HepG2 (cell line): Measurements from ENCODE around the gene ACE. TPM values are rescaled to one million over a fixed set of nuclear protein-coding genes. Genes with fewer than 3 reads are reported as not detected.

Experiments used
- SKIL ChIP-seq: sonication (generic); formaldehyde crosslinking; IDR thresholded peaks from 2 replicates; pipeline ENCODE4 v1.8.0; 2022; ENCODE audit warnings: missing genetic modification reagents, mild to moderate bottlenecking, moderate library complexity, borderline replicate concordance
- ZBTB34 ChIP-seq: sonication (generic); formaldehyde crosslinking; IDR thresholded peaks from 2 replicates; pipeline ENCODE4 v1.8.0; 2022; ENCODE audit warnings: mild to moderate bottlenecking, missing genetic modification reagents
- ZNF644 ChIP-seq: IDR thresholded peaks from 2 replicates; pipeline ENCODE4 v1.6.1; 2016; ENCODE audit warnings: low read depth
- ZSCAN30 ChIP-seq: sonication (generic); formaldehyde crosslinking; IDR thresholded peaks from 2 replicates; pipeline ENCODE4 v1.5.0; 2020; ENCODE audit warnings: mild to moderate bottlenecking, missing genetic modification reagents
- polyA plus RNA-seq, 8 experiments: library from polyadenylated mRNA; depleted of rRNA in 3 of 8; stranded (reverse) in 7 of 8; unstranded in 1 of 8; fragments of >200 nt; fragmentation: Illumina TruSeq in 4 of 8; extraction: Trizol in 4 of 8; gene quantifications; 2 replicates each; pipeline versions ENCODE4 v1.2.1 to v1.2.3, GENCODE V29; 2011 to 2016; ENCODE audit warnings: low read depth in 4 of 8, missing spikeins in 1 of 8, mixed read lengths in 1 of 8; ENCODE audit not compliant: insufficient read depth in 1 of 8
- total RNA-seq, 5 experiments: library from RNA; depleted of rRNA; stranded (reverse); fragments of >200 nt; fragmentation: Illumina TruSeq; extraction: Trizol; gene quantifications; 2 replicates each; pipeline ENCODE4 v1.2.3, GENCODE V29; 2016; ENCODE audit warnings: low read depth in 1 of 5
- TF ChIP-seq, protein P1 (sequence below): sonication (generic); formaldehyde crosslinking; IDR thresholded peaks from 2 replicates; pipeline ENCODE4 v1.4.0; 2020; ENCODE audit warnings: mild to moderate bottlenecking, missing genetic modification reagents

Gene ACE
- total and polyA plus RNA-seq, 2 of the 13 experiments (the other 11 are each of a cell fraction or from before 2014, with no cell fraction given): 0.08 to 0.13 TPM

DNA sequence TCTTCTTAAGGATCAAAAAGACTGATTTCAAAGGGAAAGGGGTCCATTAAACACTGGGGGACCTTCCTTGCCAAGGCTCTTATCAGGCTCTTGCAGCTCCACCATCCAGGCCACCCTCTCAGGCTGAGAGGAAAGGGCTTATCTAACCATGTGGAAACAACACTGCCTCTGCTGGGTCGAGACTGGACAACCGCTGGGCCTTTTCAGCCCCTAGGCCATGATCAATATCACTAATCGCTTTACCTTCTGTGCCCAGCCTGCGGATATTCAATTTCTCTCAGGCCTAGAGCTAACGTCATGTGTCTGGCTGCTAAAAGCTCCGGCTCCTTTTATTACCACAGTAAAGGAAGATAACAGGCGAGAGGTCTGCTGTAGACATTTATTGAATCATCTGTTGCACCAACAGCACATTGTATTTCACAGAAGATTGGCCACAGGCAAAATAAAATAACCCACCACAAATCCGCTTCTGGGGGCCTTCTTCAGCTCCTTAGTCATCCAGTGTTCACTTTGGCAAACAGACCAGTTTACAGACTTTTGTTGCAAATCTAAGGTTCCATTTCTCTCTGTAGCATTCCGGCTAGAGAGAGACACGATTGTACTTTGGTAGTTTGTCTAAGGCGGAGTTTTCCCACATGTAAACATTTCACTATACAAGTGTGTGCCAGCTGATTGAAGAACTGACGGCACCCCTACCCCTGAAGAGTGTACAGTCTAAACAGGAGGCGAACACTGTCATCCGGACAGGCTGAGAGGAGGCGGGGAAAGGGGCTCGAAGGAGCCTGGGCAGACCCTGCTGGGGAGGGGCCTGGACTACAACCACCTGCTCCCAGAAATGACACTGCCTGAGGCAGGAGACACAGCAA, 44.7 kb upstream of the ACE start (continued):
- TF ChIP-seq ZNF644 (CRISPR knock-in tag) (peak; percentile 55; the same call in 1 of the 2 replicates), ZSCAN30 (CRISPR knock-in tag) (no peak), ZBTB34 (CRISPR knock-in tag) (peak; percentile 22; the same call in 1 of the 2 replicates), SKIL (CRISPR knock-in tag) (peak; percentile 31; the same call in 1 of the 2 replicates)
- TF ChIP-seq, protein P1, sequence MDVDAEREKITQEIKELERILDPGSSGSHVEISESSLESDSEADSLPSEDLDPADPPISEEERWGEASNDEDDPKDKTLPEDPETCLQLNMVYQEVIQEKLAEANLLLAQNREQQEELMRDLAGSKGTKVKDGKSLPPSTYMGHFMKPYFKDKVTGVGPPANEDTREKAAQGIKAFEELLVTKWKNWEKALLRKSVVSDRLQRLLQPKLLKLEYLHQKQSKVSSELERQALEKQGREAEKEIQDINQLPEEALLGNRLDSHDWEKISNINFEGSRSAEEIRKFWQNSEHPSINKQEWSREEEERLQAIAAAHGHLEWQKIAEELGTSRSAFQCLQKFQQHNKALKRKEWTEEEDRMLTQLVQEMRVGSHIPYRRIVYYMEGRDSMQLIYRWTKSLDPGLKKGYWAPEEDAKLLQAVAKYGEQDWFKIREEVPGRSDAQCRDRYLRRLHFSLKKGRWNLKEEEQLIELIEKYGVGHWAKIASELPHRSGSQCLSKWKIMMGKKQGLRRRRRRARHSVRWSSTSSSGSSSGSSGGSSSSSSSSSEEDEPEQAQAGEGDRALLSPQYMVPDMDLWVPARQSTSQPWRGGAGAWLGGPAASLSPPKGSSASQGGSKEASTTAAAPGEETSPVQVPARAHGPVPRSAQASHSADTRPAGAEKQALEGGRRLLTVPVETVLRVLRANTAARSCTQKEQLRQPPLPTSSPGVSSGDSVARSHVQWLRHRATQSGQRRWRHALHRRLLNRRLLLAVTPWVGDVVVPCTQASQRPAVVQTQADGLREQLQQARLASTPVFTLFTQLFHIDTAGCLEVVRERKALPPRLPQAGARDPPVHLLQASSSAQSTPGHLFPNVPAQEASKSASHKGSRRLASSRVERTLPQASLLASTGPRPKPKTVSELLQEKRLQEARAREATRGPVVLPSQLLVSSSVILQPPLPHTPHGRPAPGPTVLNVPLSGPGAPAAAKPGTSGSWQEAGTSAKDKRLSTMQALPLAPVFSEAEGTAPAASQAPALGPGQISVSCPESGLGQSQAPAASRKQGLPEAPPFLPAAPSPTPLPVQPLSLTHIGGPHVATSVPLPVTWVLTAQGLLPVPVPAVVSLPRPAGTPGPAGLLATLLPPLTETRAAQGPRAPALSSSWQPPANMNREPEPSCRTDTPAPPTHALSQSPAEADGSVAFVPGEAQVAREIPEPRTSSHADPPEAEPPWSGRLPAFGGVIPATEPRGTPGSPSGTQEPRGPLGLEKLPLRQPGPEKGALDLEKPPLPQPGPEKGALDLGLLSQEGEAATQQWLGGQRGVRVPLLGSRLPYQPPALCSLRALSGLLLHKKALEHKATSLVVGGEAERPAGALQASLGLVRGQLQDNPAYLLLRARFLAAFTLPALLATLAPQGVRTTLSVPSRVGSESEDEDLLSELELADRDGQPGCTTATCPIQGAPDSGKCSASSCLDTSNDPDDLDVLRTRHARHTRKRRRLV: no peak
